Left ventricle myocardium inferior (tissue), 1 donor: ENCODE data around the gene NTHL1. TPM values are rescaled to one million over a fixed set of nuclear protein-coding genes. Genes with fewer than 3 reads are reported as not detected.

Source experiments
- DNase-seq: peaks from one replicate; pipeline ENCODE4 v3.0.0-alpha.2; 2020
- H3K27ac ChIP-seq: fragments of 200-600 bp; replicated peaks from 2 replicates; pipeline ENCODE4 v1.8.0; 2021
- H3K27me3 ChIP-seq: fragments of 200-600 bp; 2 replicates; pipeline ENCODE4 v1.8.0; 2021; ENCODE audit warnings: low read depth
- H3K36me3 ChIP-seq: fragments of 200-600 bp; 2 replicates; pipeline ENCODE4 v1.8.0; 2021
- H3K4me1 ChIP-seq: fragments of 200-600 bp; 2 replicates; pipeline ENCODE4 v1.8.0; 2021
- H3K4me3 ChIP-seq: fragments of 200-600 bp; 2 replicates; pipeline ENCODE4 v1.8.0; 2021; ENCODE audit warnings: mild to moderate bottlenecking, moderate library complexity
- H3K9me3 ChIP-seq: fragments of 200-600 bp; replicated peaks from 2 replicates; pipeline ENCODE4 v1.8.0; 2021
- CTCF ChIP-seq: fragments of 200-600 bp; IDR thresholded peaks from 2 replicates; pipeline ENCODE4 v1.8.0; 2021; ENCODE audit warnings: antibody characterized with exemption, mild to moderate bottlenecking, borderline replicate concordance
- intact Hi-C: fragments of 100-400 bp; cut with micrococcal nuclease; formaldehyde crosslinking; loops from one replicate; pipeline ENCODE4 v1.11.0; 2022
- total RNA-seq: library from RNA; stranded (reverse); fragmentation: NEBNext Ultra II Directional; extraction: Animal tissue kit (Norgen Biotek cat#: 25700); gene quantifications from one replicate; pipeline ENCODE4 v1.2.1, GENCODE V29; 2021
- donor health status: DM: no; HTN: yes; CAD: no; lungs with severe emphysema.

NTHL1 gene
- total RNA-seq, 1 donor from 2014 or later: 21.7 TPM

DNA sequence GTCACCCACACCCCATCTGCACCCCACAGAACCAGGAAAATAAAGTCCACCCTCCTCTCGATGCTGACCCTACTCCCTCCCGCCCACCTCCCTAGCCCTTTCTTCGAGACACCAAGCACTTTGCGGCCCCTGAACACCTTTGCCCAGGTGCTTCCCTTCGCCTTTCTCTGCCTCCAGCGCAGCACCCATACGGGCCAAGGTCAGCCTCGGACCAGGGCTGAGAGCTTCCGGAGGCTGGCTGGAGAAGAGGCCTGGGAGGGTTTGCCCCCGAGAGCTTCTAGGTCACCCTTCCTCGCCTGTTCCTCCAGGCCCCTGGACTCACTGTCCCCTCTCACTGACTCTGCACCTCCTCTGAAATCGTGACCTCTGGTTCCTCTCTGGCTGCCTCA lies 23.6 kb downstream of the NTHL1 start:
- H3K36me3 ChIP-seq: no peaks in the 10 kb centered on the region
- TF ChIP-seq CTCF: no peak
- no peaks in the 10 kb centered on the region for H3K9me3 ChIP-seq
- DNase-seq: peak; percentile 17
- peak overlapping the region; percentile 98 for H3K27ac ChIP-seq
- intact Hi-C loops: loop anchor here (10.0 kb wide), 1 partner anchor 121 kb away; the partner anchor contains the start of gene RAB26
- H3K4me3 ChIP-seq: peak overlapping the region; percentile 60
- H3K27me3 ChIP-seq: peaks cover 37% of the 10 kb centered on the region
- peaks cover 77% of the 10 kb centered on the region for H3K4me1 ChIP-seq

- TF ChIP-seq CTCF: peak; percentile 97
- Histone ChIP-seq H3K9me3 (no peaks in the 10 kb centered on the region), H3K27me3 (peaks cover 44% of the 10 kb centered on the region), H3K4me1 (peaks cover 70% of the 10 kb centered on the region), H3K4me3 (peak overlapping the region; percentile 60), H3K36me3 (no peaks in the 10 kb centered on the region), H3K27ac (peak overlapping the region; percentile 98)
- peak; percentile 94 for DNase-seq
- intact Hi-C loops: loop anchor here (10.0 kb wide), 1 partner anchor 121 kb away; the partner anchor contains the start of gene RAB26
These were observed 24.3 kb downstream of the NTHL1 start for GRCh38 chr16:2023092-2024031.

DNA sequence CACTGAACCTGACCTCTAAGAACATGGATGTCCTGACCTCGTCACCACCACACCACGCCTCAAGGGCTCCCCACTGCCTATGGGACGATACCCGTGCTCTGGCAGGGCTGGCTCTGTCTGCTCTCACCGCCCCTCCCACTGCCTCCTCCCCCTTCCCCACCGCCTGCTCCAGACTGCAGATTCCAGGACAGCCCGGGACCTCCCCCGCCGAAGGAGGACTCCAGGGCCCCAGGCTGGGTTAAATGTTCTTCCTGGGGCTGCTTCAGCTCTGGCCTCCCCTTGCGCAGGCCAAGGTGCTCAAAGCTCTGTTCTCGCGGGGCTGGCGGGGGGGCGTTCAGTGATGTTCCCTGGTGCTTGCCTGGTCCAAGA lies 24.9 kb downstream of the NTHL1 start:
- Histone ChIP-seq H3K27me3 (peaks cover 50% of the 10 kb centered on the region), H3K9me3 (no peaks in the 10 kb centered on the region), H3K4me3 (peak overlapping the region; percentile 60), H3K4me1 (peaks cover 64% of the 10 kb centered on the region), H3K27ac (peak overlapping the region; percentile 98), H3K36me3 (no peaks in the 10 kb centered on the region)
- TF ChIP-seq CTCF: no peak
- no peak for DNase-seq
- intact Hi-C loops: loop anchor here (10.0 kb wide), 1 partner anchor 122 kb away; the partner anchor contains the start of gene RAB26

GRCh38 chr16:2019921-2020831 lies 27.5 kb downstream of the NTHL1 start:
- TF ChIP-seq CTCF: no peak
- Histone ChIP-seq H3K9me3 (no peaks in the 10 kb centered on the region), H3K36me3 (no peaks in the 10 kb centered on the region), H3K27ac (no peak overlapping the region), H3K4me3 (peak overlapping the region; percentile 29), H3K27me3 (peaks cover 63% of the 10 kb centered on the region), H3K4me1 (peaks cover 41% of the 10 kb centered on the region)
- DNase-seq: no peak
- intact Hi-C loops: loop anchor here (10.0 kb wide), 1 partner anchor 125 kb away; the partner anchor contains the start of gene RAB26

DNA sequence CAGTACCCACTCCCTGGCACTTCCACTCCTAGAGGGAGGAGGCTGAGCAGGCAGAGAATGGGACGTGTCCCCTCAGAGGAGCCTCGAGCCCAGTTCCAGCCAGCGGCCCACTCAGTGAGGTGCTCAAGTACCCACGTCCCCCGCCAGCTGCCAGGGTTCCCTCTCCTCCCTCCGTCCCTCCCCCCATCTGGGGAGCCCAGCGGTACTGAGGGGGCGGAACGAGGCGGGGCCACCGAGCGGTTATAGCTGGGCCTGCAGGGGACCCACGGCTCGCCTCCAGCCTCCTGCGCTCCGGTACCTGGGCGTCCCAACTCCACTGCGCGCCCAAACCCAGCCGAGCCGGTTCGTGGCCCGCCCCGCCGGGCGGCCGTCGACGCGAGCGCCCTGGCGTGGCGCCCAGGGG lies 28.1 kb downstream of the NTHL1 start, which contains the start of gene NPW:
NPW (plus strand) TSS at position 268 of the 403 bp plus-strand sequence.
- DNase-seq: no peak
- intact Hi-C loops: no loop called here
- Histone ChIP-seq H3K36me3 (no peaks in the 10 kb centered on the region), H3K27ac (no peak within 1 kb of the TSS), H3K27me3 (peaks cover 63% of the 10 kb centered on the region), H3K9me3 (no peaks in the 10 kb centered on the region), H3K4me3 (peak within 1 kb of the TSS; percentile 29), H3K4me1 (peaks cover 35% of the 10 kb centered on the region)
- TF ChIP-seq CTCF: no peak
